GM11168 (cell line): Measurements from ENCODE around the gene LRPAP1.
"Not testable (repeated sequence)": the region's sequence is repeated elsewhere in the genome, so short reads cannot be mapped to it uniquely, and the experiment has no call there.

ENCODE experiments used
- in situ Hi-C: fragments of 300-500 bp; cut with MboI; formaldehyde crosslinking; loops from one replicate; pipeline ENCODE4 v1.12.0; 2022; ENCODE audit warnings: low sequenced_read_pairs; ENCODE audit not compliant: unreplicated experiment

LRPAP1 gene

GRCh38 chr4:3535812-3536211 is 3.6 kb upstream of the LRPAP1 start:
- in situ Hi-C loops, result not testable (repeated sequence)

GRCh38 chr4:3533423-3533820 is 1.2 kb upstream of the LRPAP1 start:
- in situ Hi-C loops, result no loop called here

GRCh38 chr4:3532751-3533422 is 665 bp upstream of the LRPAP1 start:
- in situ Hi-C loops, result no loop called here

- in situ Hi-C loops, result no loop called here
These were observed 824 bp downstream of the LRPAP1 start for GRCh38 chr4:3531318-3531878.

GRCh38 chr4:3530663-3531254 is 1.5 kb downstream of the LRPAP1 start:
- in situ Hi-C loops, result no loop called here

GRCh38 chr4:3530051-3530450 is 2.2 kb downstream of the LRPAP1 start:
- in situ Hi-C loops, result no loop called here

GRCh38 chr4:3529363-3529762 is 2.9 kb downstream of the LRPAP1 start:
- in situ Hi-C loops, result no loop called here

- in situ Hi-C loops, result no loop called here
These were observed 4.0 kb downstream of the LRPAP1 start for GRCh38 chr4:3527914-3528876.

GRCh38 chr4:3527101-3527913 is 4.9 kb downstream of the LRPAP1 start:
- in situ Hi-C loops, result no loop called here

GRCh38 chr4:3526456-3526855 is 5.8 kb downstream of the LRPAP1 start:
- in situ Hi-C loops, result no loop called here

GRCh38 chr4:3525532-3526430 is 6.4 kb downstream of the LRPAP1 start:
- in situ Hi-C loops, result no loop called here

GRCh38 chr4:3524920-3525319 is 7.3 kb downstream of the LRPAP1 start:
- in situ Hi-C loops, result no loop called here

- in situ Hi-C loops, result no loop called here
These were observed 7.9 kb downstream of the LRPAP1 start for GRCh38 chr4:3524349-3524748.

- in situ Hi-C loops, result no loop called here
These were observed 8.5 kb downstream of the LRPAP1 start for GRCh38 chr4:3523628-3524221.

GRCh38 chr4:3523146-3523627 is 9.0 kb downstream of the LRPAP1 start:
- in situ Hi-C loops, result no loop called here

- in situ Hi-C loops, result no loop called here
These were observed 9.6 kb downstream of the LRPAP1 start for GRCh38 chr4:3522651-3523050.

- in situ Hi-C loops, result no loop called here
These were observed 9.9 kb downstream of the LRPAP1 start for GRCh38 chr4:3522326-3522640.

GRCh38 chr4:3521621-3522325 is 10.4 kb downstream of the LRPAP1 start:
- in situ Hi-C loops, result no loop called here
